ENCODE measurements around the gene HRH2.
A peak's percentile ranks its signal among the peaks of the same experiment; 100 is the strongest.

Gene HRH2

DNA sequence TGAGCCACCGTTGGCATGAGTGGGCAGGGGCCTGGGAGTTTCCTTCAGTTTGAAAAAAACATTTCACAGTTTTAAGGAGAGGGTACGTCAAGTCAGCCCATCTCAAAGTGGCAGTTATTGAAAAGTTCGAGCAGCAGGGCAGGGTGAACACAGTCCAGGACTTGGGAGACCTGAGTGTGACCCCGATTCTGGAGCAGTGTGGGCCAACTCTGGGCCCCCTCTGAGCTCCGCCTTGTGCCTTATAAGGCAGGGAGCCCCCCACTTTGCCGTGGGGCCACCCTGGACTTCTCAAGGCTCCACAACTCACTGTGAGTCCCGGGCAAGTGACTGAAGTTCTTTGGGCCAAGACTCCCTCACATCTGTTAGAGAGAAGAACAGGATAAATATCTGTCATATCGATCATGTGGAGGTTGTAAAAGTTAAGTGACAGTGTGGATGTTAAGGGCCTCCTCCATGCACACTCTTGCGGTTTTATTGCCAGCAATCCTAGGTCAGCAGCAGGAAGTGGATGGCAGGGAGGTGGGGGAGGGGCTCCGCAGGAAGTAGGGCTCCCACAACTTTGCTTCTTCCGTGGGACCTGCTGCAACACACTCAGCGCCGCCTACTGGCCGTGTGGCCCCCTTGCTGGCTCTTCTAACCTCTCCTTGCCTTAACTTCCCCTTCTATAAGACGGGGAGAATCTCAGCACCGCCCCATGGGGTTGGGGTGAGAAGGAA is 38.4 kb downstream of the HRH2 start:
- no peak overlapping the region for H3K4me3 ChIP-seq

GRCh38 chr5:175696855-175697198 is 39.0 kb downstream of the HRH2 start:
- DNase-seq (ENCODE audit: low spot score), result no peak
- Histone ChIP-seq H3K27ac (peak overlapping the region in 1 of 2 donors; percentile 48), H3K4me3 (no peak overlapping the region)
- no peak for TF ChIP-seq CTCF (IDR thresholded peaks at IDR 0.05)

More for the DNA sequence above, 38.4 kb downstream of the HRH2 start:
- no peak for TF ChIP-seq CTCF (IDR thresholded peaks at IDR 0.05)
- DNase-seq (ENCODE audit: low spot score), result no peak
- peak overlapping the region in 1 of 2 donors; percentile 81 for H3K27ac ChIP-seq

DNA sequence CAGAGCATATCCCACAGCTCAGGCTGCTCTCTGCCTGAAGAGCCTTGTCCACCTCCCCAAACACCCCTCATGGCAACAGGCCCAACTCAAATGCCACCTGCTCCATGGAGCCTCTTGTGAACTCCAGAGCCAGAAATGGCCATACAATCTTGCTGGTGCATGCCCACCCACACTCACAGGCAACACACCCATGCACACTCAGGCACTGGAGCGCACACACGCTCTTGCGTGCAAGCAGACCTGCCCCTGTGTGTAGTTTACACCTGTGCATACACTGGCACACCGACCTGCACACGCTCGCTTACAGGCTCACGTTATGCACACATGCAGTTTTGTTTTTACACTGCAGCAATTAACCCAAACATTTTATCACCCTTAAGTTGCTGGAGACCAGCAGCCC is 40.0 kb downstream of the HRH2 start:
- Histone ChIP-seq H3K4me3 (no peak overlapping the region), H3K27ac (no peak overlapping the region)
- TF ChIP-seq CTCF (IDR thresholded peaks at IDR 0.05), result no peak
- DNase-seq (ENCODE audit: low spot score), result no peak

- no peak for DNase-seq (ENCODE audit: low spot score)
- no peak overlapping the region for H3K4me3 ChIP-seq
- TF ChIP-seq CTCF (IDR thresholded peaks at IDR 0.05), result no peak
- peak overlapping the region in 1 of 2 donors; percentile 16 for H3K27ac ChIP-seq
These were observed 40.7 kb downstream of the HRH2 start for GRCh38 chr5:175698401-175699115.

GRCh38 chr5:175700991-175701390 is 43.1 kb downstream of the HRH2 start:
- Histone ChIP-seq H3K27ac (no peak overlapping the region), H3K4me3 (no peak overlapping the region)
- TF ChIP-seq CTCF (IDR thresholded peaks at IDR 0.05), result no peak
- no peak for DNase-seq (ENCODE audit: low spot score)

DNA sequence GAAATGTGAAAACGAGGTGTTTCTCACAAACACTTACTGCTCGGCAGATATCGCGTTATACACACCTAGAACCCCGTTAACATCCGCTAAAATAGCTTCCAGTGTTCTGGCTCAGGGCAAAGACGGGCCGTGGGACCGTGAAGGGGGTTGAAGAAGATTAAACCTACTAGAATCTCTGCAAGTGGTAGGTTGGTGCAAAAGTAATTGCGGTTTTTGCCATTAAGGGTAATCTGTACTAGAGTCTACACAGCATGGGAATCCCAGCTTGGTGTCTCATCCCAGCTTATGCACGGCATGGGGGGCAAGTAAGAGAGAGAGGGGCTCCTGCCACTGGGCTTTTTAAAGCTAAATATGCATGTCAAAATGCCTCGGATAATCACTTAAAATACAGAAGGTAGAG is 43.9 kb downstream of the HRH2 start:
- no peak overlapping the region for H3K27ac ChIP-seq
- no peak overlapping the region for H3K4me3 ChIP-seq
- no peak for DNase-seq (ENCODE audit: low spot score)
- no peak for TF ChIP-seq CTCF (IDR thresholded peaks at IDR 0.05)

DNA sequence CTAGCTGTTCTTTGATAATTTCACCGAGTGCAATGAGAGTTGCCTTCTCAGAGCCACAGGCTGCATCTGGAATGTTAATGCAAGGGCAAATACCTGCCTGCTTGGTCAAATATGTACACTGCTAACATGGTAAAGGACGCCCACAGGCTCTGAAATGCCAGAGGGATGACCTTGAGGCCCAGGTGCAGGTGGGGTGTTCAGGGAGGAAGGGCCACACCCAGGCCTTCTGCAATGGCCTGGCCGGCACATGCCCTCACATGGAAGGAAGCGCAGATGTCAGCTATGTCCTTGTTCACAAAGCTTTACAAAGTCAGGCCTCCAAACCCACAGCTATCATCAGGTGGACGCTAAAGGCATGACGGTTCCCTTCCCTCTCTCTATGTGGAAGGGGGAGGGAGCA is 48.6 kb downstream of the HRH2 start:
- Histone ChIP-seq H3K4me3 (no peak overlapping the region), H3K27ac (no peak overlapping the region)
- TF ChIP-seq CTCF (IDR thresholded peaks at IDR 0.05), result no peak
- peak; percentile 46 for DNase-seq (ENCODE audit: low spot score)
